Measurements from ENCODE around the gene CPLX4. TPM values are rescaled to one million over a fixed set of nuclear protein-coding genes. Genes with fewer than 3 reads are reported as not detected.

The CPLX4 gene
- total RNA-seq, 6 donors from 2014 or later, result not detected

- no peak for TF ChIP-seq EP300 (IDR thresholded peaks at IDR 0.05)
- TF ChIP-seq POLR2AphosphoS5 (IDR thresholded peaks at IDR 0.05), result no peak
- TF ChIP-seq POLR2A (IDR thresholded peaks at IDR 0.05), result no peak
- Histone ChIP-seq H3K9me3 (no peaks in the 10 kb centered on the region), H3K4me3 (no peak overlapping the region), H3K27me3 (no peaks in the 10 kb centered on the region), H3K4me1 (peaks cover 2 to 9% (median 5%) of the 10 kb centered on the region in 4 donors), H3K27ac (no peak overlapping the region), H3K36me3 (no peaks in the 10 kb centered on the region)
- ATAC-seq (ENCODE audit: low FRiP score in 2 of 2) (no peak), DNase-seq (no peak)
- WGBS, 2 donors, result 75 to 85% methylated on average over 9 of the region's 9 CpGs
These were observed 14.7 kb downstream of the CPLX4 start for GRCh38 chr18:59303656-59304195.

- peaks cover 0 to 2% (median under 1%) of the 10 kb centered on the region in 4 donors for H3K4me1 ChIP-seq
- no peaks in the 10 kb centered on the region for H3K9me3 ChIP-seq
- 89 to 91% methylated on average over 2 of the region's 2 CpGs for WGBS, 2 donors
- no peak overlapping the region for H3K27ac ChIP-seq
- peak in 1 of 2 donors; percentile 11 for DNase-seq
- H3K36me3 ChIP-seq, result no peaks in the 10 kb centered on the region
- ATAC-seq (ENCODE audit: low FRiP score in 2 of 2), result no peak
- no peaks in the 10 kb centered on the region for H3K27me3 ChIP-seq
- no peak for TF ChIP-seq POLR2A (IDR thresholded peaks at IDR 0.05)
- no peak for TF ChIP-seq CTCF (IDR thresholded peaks at IDR 0.05)
- TF ChIP-seq EP300 (IDR thresholded peaks at IDR 0.05), result no peak
- TF ChIP-seq POLR2AphosphoS5 (IDR thresholded peaks at IDR 0.05), result no peak
- no peak overlapping the region for H3K4me3 ChIP-seq
These were observed 15.4 kb downstream of the CPLX4 start for GRCh38 chr18:59303006-59303405.

GRCh38 chr18:59301929-59302328 lies 16.5 kb downstream of the CPLX4 start:
- DNase-seq (no peak), ATAC-seq (ENCODE audit: low FRiP score in 2 of 2) (no peak)
- Histone ChIP-seq H3K27ac (no peak overlapping the region), H3K4me3 (no peak overlapping the region), H3K27me3 (no peaks in the 10 kb centered on the region), H3K9me3 (no peaks in the 10 kb centered on the region), H3K4me1 (no peaks in the 10 kb centered on the region), H3K36me3 (no peaks in the 10 kb centered on the region)
- 81 to 87% methylated on average over 4 of the region's 4 CpGs for WGBS, 2 donors
- TF ChIP-seq EP300 (IDR thresholded peaks at IDR 0.05) (no peak), POLR2A (IDR thresholded peaks at IDR 0.05) (no peak), POLR2AphosphoS5 (IDR thresholded peaks at IDR 0.05) (no peak)

DNA sequence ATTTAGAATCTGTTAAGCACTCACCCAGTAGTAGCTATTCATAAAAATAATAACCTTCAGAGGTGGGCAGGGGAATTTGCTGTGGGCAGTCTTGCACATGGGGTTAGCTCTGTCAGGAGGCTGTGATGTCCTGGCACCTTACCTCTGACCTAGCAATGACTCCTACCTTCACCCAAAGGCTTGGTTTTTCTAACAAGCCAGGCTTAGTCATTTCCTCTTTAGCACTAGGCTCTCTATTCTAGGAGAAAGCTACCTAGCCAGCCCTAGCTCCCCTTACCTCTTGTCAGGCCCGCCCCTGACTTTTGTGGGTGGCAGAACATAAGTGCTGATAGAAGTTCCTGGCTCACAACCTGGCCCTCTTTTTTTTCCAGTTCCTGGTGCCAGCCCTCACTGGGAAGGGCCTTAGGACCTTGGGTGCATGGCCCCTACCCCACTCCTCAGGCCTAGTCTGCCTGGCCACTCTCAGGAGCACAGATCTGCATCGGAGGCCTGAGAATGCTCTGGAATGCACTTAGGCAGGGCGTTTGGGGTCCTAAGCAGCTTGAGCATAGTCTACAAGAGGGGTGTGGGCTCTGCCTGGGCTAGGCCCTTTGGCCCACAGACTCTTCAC lies 17.7 kb downstream of the CPLX4 start:
- Histone ChIP-seq H3K9me3 (no peaks in the 10 kb centered on the region), H3K36me3 (no peaks in the 10 kb centered on the region), H3K27ac (no peak overlapping the region), H3K27me3 (no peaks in the 10 kb centered on the region), H3K4me1 (no peaks in the 10 kb centered on the region), H3K4me3 (no peak overlapping the region)
- no peak for ATAC-seq (ENCODE audit: low FRiP score in 2 of 2)
- DNase-seq, result no peak
- TF ChIP-seq POLR2AphosphoS5 (IDR thresholded peaks at IDR 0.05), result no peak
- no peak for TF ChIP-seq EP300 (IDR thresholded peaks at IDR 0.05)
- TF ChIP-seq CTCF (IDR thresholded peaks at IDR 0.05), result no peak
- no peak for TF ChIP-seq POLR2A (IDR thresholded peaks at IDR 0.05)
- WGBS, 2 donors, result 77 to 87% methylated on average over 2 to 3 of the region's 3 CpGs

- Histone ChIP-seq H3K27me3 (no peaks in the 10 kb centered on the region), H3K9me3 (no peaks in the 10 kb centered on the region), H3K4me1 (no peaks in the 10 kb centered on the region), H3K4me3 (no peak overlapping the region), H3K27ac (no peak overlapping the region), H3K36me3 (no peaks in the 10 kb centered on the region)
- TF ChIP-seq POLR2AphosphoS5 (IDR thresholded peaks at IDR 0.05), result no peak
- TF ChIP-seq POLR2A (IDR thresholded peaks at IDR 0.05), result no peak
- no peak for TF ChIP-seq EP300 (IDR thresholded peaks at IDR 0.05)
- TF ChIP-seq CTCF (IDR thresholded peaks at IDR 0.05), result no peak
- ATAC-seq (ENCODE audit: low FRiP score in 2 of 2) (no peak), DNase-seq (no peak)
- 76 to 78% methylated on average over 8 of the region's 8 CpGs for WGBS, 2 donors
These were observed 19.6 kb downstream of the CPLX4 start for GRCh38 chr18:59298871-59299270.

GRCh38 chr18:59293317-59293716 lies 25.1 kb downstream of the CPLX4 start:
- TF ChIP-seq POLR2A (IDR thresholded peaks at IDR 0.05) (no peak), CTCF (IDR thresholded peaks at IDR 0.05) (no peak), POLR2AphosphoS5 (IDR thresholded peaks at IDR 0.05) (no peak), EP300 (IDR thresholded peaks at IDR 0.05) (no peak)
- Histone ChIP-seq H3K9me3 (no peaks in the 10 kb centered on the region), H3K27ac (no peak overlapping the region), H3K4me1 (no peaks in the 10 kb centered on the region), H3K4me3 (no peak overlapping the region), H3K27me3 (no peaks in the 10 kb centered on the region), H3K36me3 (no peaks in the 10 kb centered on the region)
- DNase-seq (no peak), ATAC-seq (ENCODE audit: low FRiP score in 2 of 2) (no peak)
